HG02759 (cell line): Measurements from ENCODE around the gene SPTSSA.
A peak's percentile ranks its signal among the peaks of the same experiment; 100 is the strongest.

ENCODE experiments used
- ATAC-seq: cut with Tn5 transposase; IDR thresholded peaks from one replicate; pipeline ENCODE4 v1.9.1; 2021; ENCODE audit warnings: mild to moderate bottlenecking, moderate library complexity; ENCODE audit not compliant: unreplicated experiment

Gene SPTSSA

DNA sequence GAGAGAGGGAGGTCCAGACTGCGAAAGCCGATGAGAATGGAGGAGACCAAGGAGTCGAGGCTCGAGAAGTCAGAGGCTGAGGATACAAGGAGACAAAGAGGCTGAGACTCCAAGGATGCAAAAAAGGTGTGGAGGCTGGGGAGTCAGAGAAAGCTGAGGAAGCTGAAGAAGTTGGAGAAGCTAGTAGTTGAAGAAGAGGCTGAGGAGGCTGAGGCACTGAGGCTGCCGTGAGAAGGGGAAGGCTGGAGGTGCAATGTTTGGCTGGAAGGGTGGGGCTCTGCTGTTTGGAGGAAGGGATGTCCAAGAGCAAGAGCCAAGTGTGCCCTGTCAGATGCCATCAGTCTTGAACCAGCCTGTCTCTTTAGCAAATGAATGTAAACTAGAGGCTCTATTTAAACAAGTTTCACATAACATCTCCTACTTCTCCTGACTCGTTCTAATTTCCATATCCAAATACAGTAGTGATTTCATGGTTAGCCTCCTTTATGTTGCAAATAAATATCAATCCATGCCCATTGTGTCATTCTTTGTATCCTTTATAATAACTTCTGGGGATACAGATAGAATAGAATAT lies 10.8 kb upstream of the SPTSSA start:
- ATAC-seq = no peak

DNA sequence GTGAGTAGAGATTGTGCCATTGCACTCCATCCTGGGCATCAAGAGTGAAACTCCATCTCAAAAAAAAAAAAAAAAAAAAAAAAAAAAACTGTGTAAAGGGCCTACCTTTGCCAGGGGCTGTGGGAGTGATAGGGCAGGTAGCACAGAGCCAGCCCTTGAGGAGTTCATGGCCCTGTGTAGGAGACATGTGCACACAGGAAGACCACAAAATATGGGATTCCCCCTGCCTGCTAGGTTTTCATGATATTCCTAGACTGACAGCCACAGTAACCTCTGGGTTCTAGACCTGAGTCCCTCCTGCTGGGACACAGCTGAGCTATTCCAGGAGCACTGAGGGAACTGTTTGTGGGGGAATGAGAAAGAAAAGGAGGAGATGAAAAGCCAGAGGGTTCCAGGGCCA lies 8.3 kb upstream of the SPTSSA start:
- no peak for ATAC-seq

DNA sequence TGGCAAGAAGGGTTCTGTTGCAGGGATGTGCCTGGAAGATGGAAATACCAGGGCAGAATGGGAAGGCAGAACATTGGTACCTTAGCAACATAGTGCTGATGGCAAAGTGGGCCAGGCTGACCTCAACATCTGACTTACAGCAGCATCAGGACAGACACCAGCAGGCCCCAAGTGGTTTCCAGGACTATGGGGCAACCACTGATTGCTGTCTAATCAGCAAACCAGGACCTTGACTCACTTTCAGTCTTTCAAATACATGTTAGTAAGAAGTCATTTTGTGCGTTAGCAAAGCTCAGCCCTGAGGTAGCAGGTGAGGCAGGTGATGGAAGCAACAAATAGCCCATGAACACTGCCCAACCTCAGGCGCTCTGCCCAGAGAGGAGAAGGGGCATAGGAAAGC lies 4.7 kb upstream of the SPTSSA start:
- ATAC-seq = no peak

- no peak for ATAC-seq
These were observed 3.2 kb upstream of the SPTSSA start for GRCh38 chr14:34465069-34465859.

- ATAC-seq = no peak
These were observed 1.5 kb upstream of the SPTSSA start for GRCh38 chr14:34463598-34463961.

GRCh38 chr14:34461334-34462131 lies 507 bp downstream of the SPTSSA start:
- ATAC-seq = peak; percentile 53

- no peak for ATAC-seq
These were observed 1.2 kb downstream of the SPTSSA start for GRCh38 chr14:34460841-34461240.

DNA sequence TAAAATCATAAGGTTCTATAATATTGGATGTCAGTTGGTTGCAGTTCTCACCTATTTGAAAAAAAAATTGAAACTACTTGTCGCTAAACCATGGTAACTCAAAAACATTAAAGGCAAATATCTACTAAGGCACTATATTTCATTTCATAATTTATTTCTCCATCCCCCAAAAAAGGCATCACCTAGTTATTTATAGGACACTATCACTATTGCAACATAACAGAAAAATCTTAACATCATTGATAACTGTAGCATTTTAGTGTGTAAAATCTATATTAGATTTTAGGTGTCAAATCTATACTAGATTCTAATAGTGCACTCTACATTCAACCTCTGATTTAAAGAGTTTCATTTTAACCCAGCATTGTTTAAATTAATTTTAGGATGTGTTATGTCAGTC lies 1.7 kb downstream of the SPTSSA start:
- no peak for ATAC-seq

DNA sequence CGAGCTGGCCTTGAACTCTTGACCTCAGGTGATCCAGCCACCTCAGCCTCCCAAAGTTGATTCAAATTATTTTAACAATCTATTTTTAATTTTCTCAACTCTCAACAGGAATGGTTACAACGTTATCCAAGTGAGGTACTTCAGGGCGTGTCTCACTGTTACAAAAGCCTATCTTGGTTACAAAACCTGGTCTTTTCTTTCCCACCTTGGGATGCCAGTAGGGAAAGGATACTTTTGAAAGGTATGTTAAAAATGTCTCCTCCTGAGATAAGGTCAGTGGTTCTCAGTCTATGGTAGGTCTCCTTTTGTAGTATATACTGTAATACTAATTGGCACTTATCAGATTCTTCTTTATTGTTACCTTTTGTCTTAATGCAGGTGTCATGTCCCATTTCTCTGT lies 4.9 kb downstream of the SPTSSA start:
- no peak for ATAC-seq

GRCh38 chr14:34453226-34453625 lies 8.8 kb downstream of the SPTSSA start:
- no peak for ATAC-seq

- ATAC-seq = no peak
These were observed 9.7 kb downstream of the SPTSSA start for GRCh38 chr14:34452258-34452822.

GRCh38 chr14:34450958-34451357 lies 11.1 kb downstream of the SPTSSA start:
- no peak for ATAC-seq

DNA sequence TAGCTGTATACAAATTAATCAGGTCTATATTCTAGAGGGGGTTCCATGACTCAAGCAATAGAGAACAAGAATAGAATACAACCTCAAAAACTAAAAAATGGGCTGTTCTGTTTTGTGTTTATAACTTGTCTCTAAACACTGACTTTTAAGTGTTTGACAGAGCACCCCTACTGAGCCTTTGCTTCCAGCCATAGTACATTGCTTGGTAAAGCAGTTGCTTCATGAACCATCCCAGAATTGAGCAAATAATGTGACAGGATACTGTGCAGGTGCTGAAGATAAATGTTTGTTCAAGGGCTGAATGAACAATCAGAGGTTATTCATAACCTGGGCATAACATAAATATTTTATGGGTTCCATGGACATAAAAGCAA lies 11.5 kb downstream of the SPTSSA start:
- no peak for ATAC-seq

DNA sequence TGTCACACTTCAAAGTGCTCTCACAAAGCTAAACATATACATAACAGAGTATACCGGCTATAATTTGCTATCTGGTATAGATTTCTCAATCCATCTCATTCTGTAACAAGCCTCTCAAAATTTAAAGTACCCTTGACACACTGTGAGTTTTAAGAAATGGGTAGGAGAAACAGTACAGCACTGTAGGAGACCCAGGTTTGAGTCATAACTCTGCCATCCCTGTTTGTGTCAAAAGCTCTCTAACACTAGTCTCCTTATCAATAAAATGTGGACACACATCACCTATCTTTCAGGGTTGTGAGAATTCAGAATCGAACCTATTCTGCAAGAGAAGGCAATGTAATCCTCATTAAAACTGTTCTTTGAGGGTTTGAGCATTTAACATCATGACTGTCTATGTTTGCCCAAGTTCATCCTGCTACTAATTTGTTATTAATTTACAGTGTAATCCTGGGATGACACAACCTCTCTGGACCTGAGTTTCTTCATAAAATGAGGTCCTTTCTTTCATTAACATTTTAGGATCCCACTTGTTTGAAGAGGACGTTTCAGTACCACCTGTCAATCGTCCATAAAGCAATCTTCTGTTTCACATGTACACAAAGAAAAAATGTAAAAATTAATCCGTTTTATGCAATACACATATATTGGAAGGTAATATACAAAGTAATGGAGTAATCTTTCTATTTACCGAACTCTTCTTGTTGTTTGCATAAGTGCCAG lies 12.1 kb downstream of the SPTSSA start:
- no peak for ATAC-seq

DNA sequence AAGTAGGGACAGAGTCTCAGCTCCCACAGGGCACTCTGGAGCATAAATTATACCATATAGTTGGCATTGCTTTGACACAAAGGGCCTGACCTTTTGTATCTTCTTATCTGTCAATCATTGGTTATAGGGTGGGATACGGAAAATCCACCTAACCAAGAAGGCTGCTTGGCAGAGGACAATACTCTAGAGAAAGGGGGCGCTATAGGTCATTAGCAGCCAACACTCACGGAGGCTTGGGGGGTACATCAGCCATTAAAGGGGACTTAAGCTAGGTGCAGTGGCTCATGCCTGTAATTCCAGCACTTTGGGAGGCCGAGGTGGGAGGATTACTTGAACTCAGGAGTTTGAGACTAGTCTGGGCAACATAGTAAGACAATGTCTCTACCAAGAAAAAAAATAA lies 22.9 kb downstream of the SPTSSA start:
- no peak for ATAC-seq

- ATAC-seq = no peak
These were observed 23.6 kb downstream of the SPTSSA start for GRCh38 chr14:34438438-34438837.

DNA sequence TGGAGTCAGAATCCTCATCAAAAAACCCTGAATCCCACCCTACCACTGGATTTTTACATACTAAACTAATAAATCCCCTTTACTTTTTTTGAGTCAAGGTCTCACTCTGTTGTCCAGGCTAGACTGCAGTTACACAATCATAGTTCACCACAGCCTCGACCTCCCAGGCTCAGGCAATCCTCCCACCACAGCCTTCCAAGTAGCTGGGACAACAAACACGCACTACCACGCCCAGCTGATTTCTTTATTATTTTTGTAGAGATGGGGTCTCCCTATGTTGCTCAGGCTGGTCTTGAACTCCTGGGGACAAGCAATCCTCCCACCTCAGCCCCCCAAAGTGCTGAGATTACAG lies 24.3 kb downstream of the SPTSSA start:
- no peak for ATAC-seq

DNA sequence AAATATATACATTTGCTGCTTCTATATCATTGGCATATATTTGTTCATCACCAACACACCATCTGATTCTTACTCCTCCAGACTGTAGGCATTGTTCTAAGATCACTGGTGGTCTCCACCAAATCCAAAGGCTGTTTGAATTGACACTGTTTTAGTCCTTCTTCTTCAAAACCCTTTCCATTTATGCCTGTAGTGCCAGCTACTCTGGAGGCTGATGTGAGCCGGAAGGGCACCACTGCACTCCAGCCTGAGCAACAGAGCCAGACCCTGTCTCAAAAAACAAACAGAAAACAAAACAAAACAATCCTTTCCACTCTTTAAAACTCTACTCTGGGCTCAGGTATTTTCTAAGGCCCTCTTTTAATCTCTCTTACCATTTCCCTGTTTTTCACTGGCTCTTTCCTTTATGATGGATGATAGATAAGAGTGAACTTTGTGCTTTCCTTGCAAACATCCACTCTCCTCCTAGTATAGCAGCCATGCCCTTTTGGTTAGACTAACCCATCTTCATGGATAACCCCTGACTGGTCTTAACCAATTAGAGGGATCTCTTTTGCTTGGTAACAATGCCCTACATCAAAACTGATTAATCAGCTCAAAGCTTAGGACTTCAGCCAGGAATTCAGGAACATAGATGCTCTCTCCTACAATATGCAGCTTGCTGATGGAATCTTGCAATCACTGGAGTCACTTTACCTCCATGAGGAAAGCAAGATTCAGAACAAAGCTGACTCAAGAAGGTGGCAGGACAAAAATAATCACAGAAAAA lies 24.9 kb downstream of the SPTSSA start:
- ATAC-seq = no peak

DNA sequence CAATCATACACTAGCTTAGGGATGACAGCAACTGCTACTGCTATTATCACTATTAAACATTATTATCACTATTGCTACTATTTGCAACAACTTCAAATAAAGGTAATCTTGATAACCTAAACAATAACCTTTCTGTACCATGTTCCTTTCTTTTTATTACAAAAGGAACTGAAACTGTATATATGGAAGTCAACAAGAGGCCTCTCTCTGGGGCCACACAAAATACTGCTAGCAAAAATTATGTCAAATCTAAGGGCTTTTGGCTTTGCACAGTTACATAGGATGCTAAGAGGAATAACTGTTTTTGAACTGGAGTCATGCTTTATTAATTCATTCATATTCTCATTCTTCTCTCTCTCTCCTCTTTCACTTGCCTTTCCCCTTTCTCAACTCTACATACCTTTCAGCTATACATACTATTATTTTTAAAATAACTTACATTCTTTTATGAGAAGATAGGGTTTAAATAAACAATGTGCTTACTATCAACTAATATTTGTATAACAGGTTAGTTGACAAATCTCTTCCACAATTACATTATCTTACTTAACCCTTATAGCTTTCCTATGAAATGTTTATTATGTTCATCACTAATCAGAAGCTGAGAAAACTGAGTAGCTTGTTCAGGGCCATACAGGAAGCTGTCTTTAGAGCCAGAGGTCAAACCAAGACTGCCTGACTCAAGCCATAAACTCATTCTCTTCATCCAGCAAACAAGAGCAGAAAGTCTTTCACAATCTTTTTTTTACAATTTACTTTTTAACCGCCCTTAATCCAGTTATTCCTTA lies 25.7 kb downstream of the SPTSSA start:
- ATAC-seq = no peak

GRCh38 chr14:34433957-34434356 lies 28.1 kb downstream of the SPTSSA start:
- ATAC-seq = no peak
